Trophoblast cell (in vitro differentiated cells and primary cell): Measurements from ENCODE around the gene DOCK10.

Experiments used
- DNase-seq, 2 donors: peaks; one replicate each; pipeline ENCODE4 v3.0.0-alpha.2; 2016
- H2AFZ ChIP-seq: 2 replicates; pipeline ENCODE4 v1.6.1; 2013; ENCODE audit warnings: low read length, moderate library complexity, mild to moderate bottlenecking; ENCODE audit not compliant: insufficient read depth, poor library complexity
- H2AK5ac ChIP-seq: 2 replicates; pipeline ENCODE4 v1.6.1; 2013; ENCODE audit warnings: mild to moderate bottlenecking, low read length
- H2BK120ac ChIP-seq: 2 replicates; pipeline ENCODE4 v1.6.1; 2013; ENCODE audit warnings: low read length, mild to moderate bottlenecking, moderate library complexity; ENCODE audit not compliant: insufficient read depth, poor library complexity
- H2BK12ac ChIP-seq: 2 replicates; pipeline ENCODE4 v1.6.1; 2013; ENCODE audit warnings: mild to moderate bottlenecking, low read length, moderate library complexity
- H2BK5ac ChIP-seq: 2 replicates; pipeline ENCODE4 v1.6.1; 2013; ENCODE audit warnings: low read length, low read depth, moderate library complexity, mild to moderate bottlenecking; ENCODE audit not compliant: poor library complexity
- H3K14ac ChIP-seq: 2 replicates; pipeline ENCODE4 v1.6.1; 2013; ENCODE audit warnings: mild to moderate bottlenecking, low read length
- H3K18ac ChIP-seq: 2 replicates; pipeline ENCODE4 v1.6.1; 2013; ENCODE audit warnings: mild to moderate bottlenecking, low read length
- H3K23ac ChIP-seq: 2 replicates; pipeline ENCODE4 v1.6.1; 2013; ENCODE audit warnings: low read length
- H3K27ac ChIP-seq: 2 replicates; pipeline ENCODE4 v1.5.1; 2013; ENCODE audit warnings: low read depth, mild to moderate bottlenecking, inconsistent platforms, low read length, moderate library complexity
- H3K27me3 ChIP-seq: 2 replicates; pipeline ENCODE4 v1.6.1; 2013; ENCODE audit warnings: inconsistent platforms, mild to moderate bottlenecking, low read length, moderate library complexity; ENCODE audit not compliant: insufficient read depth
- H3K36me3 ChIP-seq, 2 experiments: 1 replicate in 1 of 2; 2 replicates in 1 of 2; pipeline ENCODE4 v1.6.1; 2013; ENCODE audit warnings: low read length in 2 of 2, mild to moderate bottlenecking in 2 of 2, moderate library complexity in 1 of 2; ENCODE audit not compliant: insufficient read depth in 2 of 2, control insufficient read depth in 1 of 2
- H3K4ac ChIP-seq: 2 replicates; pipeline ENCODE4 v1.6.1; 2013; ENCODE audit warnings: low read depth, mild to moderate bottlenecking, low read length, moderate library complexity
- H3K4me1 ChIP-seq, 2 experiments: 1 replicate in 1 of 2; 2 replicates in 1 of 2; pipeline ENCODE4 v1.6.1; 2013; ENCODE audit warnings: low read length in 2 of 2, mild to moderate bottlenecking in 2 of 2, moderate library complexity in 1 of 2; ENCODE audit not compliant: insufficient read depth in 2 of 2, control insufficient read depth in 1 of 2
- H3K4me2 ChIP-seq: 2 replicates; pipeline ENCODE4 v1.6.1; 2013; ENCODE audit warnings: inconsistent platforms, mild to moderate bottlenecking, low read length, moderate library complexity
- H3K4me3 ChIP-seq: 2 replicates; pipeline ENCODE4 v1.5.1; 2013; ENCODE audit warnings: mild to moderate bottlenecking, low read depth, low read length, inconsistent platforms
- H3K79me1 ChIP-seq: one replicate; pipeline ENCODE4 v1.6.1; 2013; ENCODE audit warnings: low read length
- H3K79me2 ChIP-seq: 2 replicates; pipeline ENCODE4 v1.6.1; 2013; ENCODE audit warnings: low read length, mild to moderate bottlenecking; ENCODE audit not compliant: control insufficient read depth, insufficient read depth, poor library complexity
- H3K9ac ChIP-seq: 2 replicates; pipeline ENCODE4 v1.6.1; 2013; ENCODE audit warnings: mild to moderate bottlenecking, low read length
- H3K9me3 ChIP-seq: 2 replicates; pipeline ENCODE4 v1.6.1; 2013; ENCODE audit warnings: low read depth, mild to moderate bottlenecking, control low read depth, inconsistent platforms, low read length; ENCODE audit not compliant: insufficient read depth
- H4K12ac ChIP-seq: 2 replicates; pipeline ENCODE4 v1.6.1; 2013; ENCODE audit warnings: low read depth, mild to moderate bottlenecking, low read length, moderate library complexity
- H4K8ac ChIP-seq: 2 replicates; pipeline ENCODE4 v1.6.1; 2013; ENCODE audit warnings: low read depth, mild to moderate bottlenecking, low read length, moderate library complexity
- H4K91ac ChIP-seq: one replicate; pipeline ENCODE4 v1.6.1; 2013; ENCODE audit warnings: low read depth, mild to moderate bottlenecking, low read length, moderate library complexity
- WGBS: extraction: QIAGEN DNeasy Blood & Tissue Kit; methylation state at CpG from one replicate; pipeline ENCODE4 v1.1.7; 2013; ENCODE audit warnings: missing lambda C conversion rate; ENCODE audit not compliant: insufficient read length, insufficient coverage; ENCODE audit errors: extremely low coverage; 5-methylcytosine and 5-hydroxymethylcytosine counted together

DOCK10 gene

GRCh38 chr2:224969095-224969494 is 73.2 kb downstream of the DOCK10 start:
- no peaks in the 10 kb centered on the region for H3K9me3 ChIP-seq
- H4K8ac ChIP-seq: no peak overlapping the region
- H3K18ac ChIP-seq: no peak overlapping the region
- H3K14ac ChIP-seq: no peak overlapping the region
- no peak overlapping the region for H4K91ac ChIP-seq
- no peak overlapping the region for H3K23ac ChIP-seq
- H2BK12ac ChIP-seq: no peak overlapping the region
- H4K12ac ChIP-seq: no peak overlapping the region
- no peak overlapping the region for H2AFZ ChIP-seq
- no peak overlapping the region for H2BK120ac ChIP-seq
- H3K27me3 ChIP-seq: no peaks in the 10 kb centered on the region
- H3K4ac ChIP-seq: no peak overlapping the region
- no peak overlapping the region for H3K27ac ChIP-seq
- H3K79me2 ChIP-seq: no peaks in the 10 kb centered on the region
- no peaks in the 10 kb centered on the region for H3K4me1 ChIP-seq
- no peak overlapping the region for H2AK5ac ChIP-seq
- no peak overlapping the region for H2BK5ac ChIP-seq
- H3K79me1 ChIP-seq: no peaks in the 10 kb centered on the region
- H3K36me3 ChIP-seq: no peaks in the 10 kb centered on the region
- no peak for DNase-seq
- no peak overlapping the region for H3K4me2 ChIP-seq
- WGBS: no CpG with 5 or more reads among the region's 5 CpGs
- H3K9ac ChIP-seq: no peak overlapping the region
- H3K4me3 ChIP-seq: no peak overlapping the region

- H3K79me2 ChIP-seq: no peaks in the 10 kb centered on the region
- no peak overlapping the region for H3K23ac ChIP-seq
- no peak overlapping the region for H4K12ac ChIP-seq
- no peak overlapping the region for H2BK5ac ChIP-seq
- no CpG with 5 or more reads among the region's 4 CpGs for WGBS
- H4K8ac ChIP-seq: no peak overlapping the region
- DNase-seq: no peak
- H3K9ac ChIP-seq: no peak overlapping the region
- H3K79me1 ChIP-seq: no peaks in the 10 kb centered on the region
- H3K18ac ChIP-seq: no peak overlapping the region
- H3K36me3 ChIP-seq: no peaks in the 10 kb centered on the region
- H3K27me3 ChIP-seq: no peaks in the 10 kb centered on the region
- H2AFZ ChIP-seq: no peak overlapping the region
- no peak overlapping the region for H3K14ac ChIP-seq
- H3K4ac ChIP-seq: no peak overlapping the region
- H3K9me3 ChIP-seq: no peaks in the 10 kb centered on the region
- no peak overlapping the region for H3K4me3 ChIP-seq
- no peak overlapping the region for H4K91ac ChIP-seq
- H3K4me2 ChIP-seq: no peak overlapping the region
- H2AK5ac ChIP-seq: no peak overlapping the region
- H3K27ac ChIP-seq: no peak overlapping the region
- no peak overlapping the region for H2BK120ac ChIP-seq
- H2BK12ac ChIP-seq: no peak overlapping the region
- H3K4me1 ChIP-seq: no peaks in the 10 kb centered on the region
These were observed 74.2 kb downstream of the DOCK10 start for GRCh38 chr2:224968051-224968450.

GRCh38 chr2:224966613-224967012 is 75.7 kb downstream of the DOCK10 start:
- Histone ChIP-seq H4K12ac (no peak overlapping the region), H3K14ac (no peak overlapping the region), H2AK5ac (no peak overlapping the region), H3K79me2 (no peaks in the 10 kb centered on the region), H4K91ac (no peak overlapping the region), H4K8ac (no peak overlapping the region), H3K79me1 (no peaks in the 10 kb centered on the region), H3K9ac (no peak overlapping the region), H3K36me3 (no peaks in the 10 kb centered on the region), H2BK120ac (no peak overlapping the region), H3K27me3 (no peaks in the 10 kb centered on the region), H2AFZ (no peak overlapping the region), H3K4me1 (no peaks in the 10 kb centered on the region), H3K4me2 (no peak overlapping the region), H3K27ac (no peak overlapping the region), H3K18ac (no peak overlapping the region), H2BK12ac (no peak overlapping the region), H2BK5ac (no peak overlapping the region), H3K4me3 (no peak overlapping the region), H3K23ac (no peak overlapping the region), H3K9me3 (no peaks in the 10 kb centered on the region), H3K4ac (no peak overlapping the region)
- no CpG with 5 or more reads among the region's 2 CpGs for WGBS
- DNase-seq: no peak

GRCh38 chr2:224959556-224959955 is 82.7 kb downstream of the DOCK10 start:
- WGBS: no CpG with 5 or more reads among the region's 3 CpGs
- DNase-seq: no peak
- no peak overlapping the region for H3K18ac ChIP-seq

More at GRCh38 chr2:224959556-224959955, 82.7 kb downstream of the DOCK10 start:
- no peaks in the 10 kb centered on the region for H3K36me3 ChIP-seq
- no peak overlapping the region for H2BK12ac ChIP-seq
- no peak overlapping the region for H4K91ac ChIP-seq
- no peaks in the 10 kb centered on the region for H3K9me3 ChIP-seq
- H3K9ac ChIP-seq: no peak overlapping the region
- H2AFZ ChIP-seq: no peak overlapping the region
- H3K4ac ChIP-seq: no peak overlapping the region
- no peak overlapping the region for H4K12ac ChIP-seq
- H2AK5ac ChIP-seq: no peak overlapping the region
- no peak overlapping the region for H3K27ac ChIP-seq
- H3K79me1 ChIP-seq: no peaks in the 10 kb centered on the region
- no peak overlapping the region for H4K8ac ChIP-seq
- H3K27me3 ChIP-seq: no peaks in the 10 kb centered on the region
- H3K4me2 ChIP-seq: no peak overlapping the region
- no peak overlapping the region for H2BK5ac ChIP-seq
- H3K79me2 ChIP-seq: no peaks in the 10 kb centered on the region
- no peak overlapping the region for H3K4me3 ChIP-seq
- H3K23ac ChIP-seq: no peak overlapping the region
- no peaks in the 10 kb centered on the region for H3K4me1 ChIP-seq
- no peak overlapping the region for H2BK120ac ChIP-seq
- H3K14ac ChIP-seq: no peak overlapping the region
